Measurements from ENCODE around the gene NTN5. TPM values are rescaled to one million over a fixed set of nuclear protein-coding genes. Genes with fewer than 3 reads are reported as not detected.
"Not testable (repeated sequence)": the region's sequence is repeated elsewhere in the genome, so short reads cannot be mapped to it uniquely, and the experiment has no call there.

NTN5 gene
- total RNA-seq, 1 donor from 2014 or later = 0.98 TPM

DNA sequence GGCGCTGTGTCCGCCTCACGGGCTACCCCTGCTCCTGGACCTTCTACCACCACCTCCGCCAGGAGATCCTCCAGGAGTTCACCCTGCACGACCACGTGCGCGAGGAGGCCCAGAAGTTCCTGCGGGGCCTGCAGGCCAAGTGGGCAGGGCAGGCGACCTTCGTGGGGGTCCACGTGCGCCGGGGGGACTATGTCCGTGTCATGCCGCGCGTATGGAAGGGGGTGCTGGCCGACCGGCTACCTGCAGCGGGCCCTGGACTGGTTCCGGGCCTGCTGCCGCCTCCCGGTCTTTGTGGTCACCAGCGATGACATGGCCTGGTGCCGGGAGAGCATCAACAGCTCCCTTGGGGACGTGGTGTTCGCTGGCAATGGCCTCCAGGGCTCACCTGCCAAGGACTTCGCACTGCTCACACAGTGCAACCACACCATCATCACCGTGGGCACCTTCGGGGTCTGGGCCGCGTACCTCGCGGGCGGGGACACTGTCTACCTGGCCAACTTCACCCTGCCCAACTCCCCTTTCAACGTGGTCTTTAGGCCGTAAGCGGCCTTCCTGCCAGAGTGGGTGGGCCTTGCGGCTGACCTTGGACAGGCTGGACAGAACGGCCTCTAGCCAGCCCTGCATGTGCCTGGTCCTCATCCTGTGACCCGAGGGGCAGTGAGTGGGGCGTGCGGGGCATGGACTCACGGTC is 7.8 kb upstream of the NTN5 start:
- TF ChIP-seq POLR2AphosphoS5 (IDR thresholded peaks at IDR 0.05; ENCODE audit: insufficient read depth in 1 of 2, low read depth in 1 of 2) (no peak), POLR2A (IDR thresholded peaks at IDR 0.05) (no peak)
- TF ChIP-seq, protein P1, sequence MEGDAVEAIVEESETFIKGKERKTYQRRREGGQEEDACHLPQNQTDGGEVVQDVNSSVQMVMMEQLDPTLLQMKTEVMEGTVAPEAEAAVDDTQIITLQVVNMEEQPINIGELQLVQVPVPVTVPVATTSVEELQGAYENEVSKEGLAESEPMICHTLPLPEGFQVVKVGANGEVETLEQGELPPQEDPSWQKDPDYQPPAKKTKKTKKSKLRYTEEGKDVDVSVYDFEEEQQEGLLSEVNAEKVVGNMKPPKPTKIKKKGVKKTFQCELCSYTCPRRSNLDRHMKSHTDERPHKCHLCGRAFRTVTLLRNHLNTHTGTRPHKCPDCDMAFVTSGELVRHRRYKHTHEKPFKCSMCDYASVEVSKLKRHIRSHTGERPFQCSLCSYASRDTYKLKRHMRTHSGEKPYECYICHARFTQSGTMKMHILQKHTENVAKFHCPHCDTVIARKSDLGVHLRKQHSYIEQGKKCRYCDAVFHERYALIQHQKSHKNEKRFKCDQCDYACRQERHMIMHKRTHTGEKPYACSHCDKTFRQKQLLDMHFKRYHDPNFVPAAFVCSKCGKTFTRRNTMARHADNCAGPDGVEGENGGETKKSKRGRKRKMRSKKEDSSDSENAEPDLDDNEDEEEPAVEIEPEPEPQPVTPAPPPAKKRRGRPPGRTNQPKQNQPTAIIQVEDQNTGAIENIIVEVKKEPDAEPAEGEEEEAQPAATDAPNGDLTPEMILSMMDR (IDR thresholded peaks at IDR 0.05) = no peak
- Histone ChIP-seq H3K27me3 (no peaks in the 10 kb centered on the region), H3K27ac (no peak overlapping the region), H3K9me3 (no peaks in the 10 kb centered on the region), H3K4me1 (peaks cover 2% of the 10 kb centered on the region), H3K4me3 (no peak overlapping the region), H3K36me3 (no peaks in the 10 kb centered on the region)
- no peak for DNase-seq (ENCODE audit: extremely low spot score in 2 of 2)
- intact Hi-C loops (cut with DNase I) = no loop called here

DNA sequence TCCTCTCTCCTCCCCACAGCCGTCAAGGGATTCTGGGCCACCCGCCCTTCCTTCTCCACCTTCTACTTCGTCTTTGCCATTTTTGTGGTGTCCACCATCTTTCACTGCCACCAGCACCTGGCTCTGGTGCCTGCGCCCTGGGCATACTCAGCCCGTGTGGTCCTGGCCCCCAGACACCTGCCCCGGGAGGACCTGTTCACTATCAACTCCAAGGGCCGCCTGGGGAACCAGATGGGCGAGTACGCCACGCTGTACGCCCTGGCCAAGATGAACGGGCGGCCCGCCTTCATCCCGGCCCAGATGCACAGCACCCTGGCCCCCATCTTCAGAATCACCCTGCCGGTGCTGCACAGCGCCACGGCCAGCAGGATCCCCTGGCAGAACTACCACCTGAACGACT is 7.2 kb upstream of the NTN5 start:
- H3K36me3 ChIP-seq; intact Hi-C loops (cut with DNase I); H3K27ac ChIP-seq; H3K4me3 ChIP-seq; H3K9me3 ChIP-seq; H3K27me3 ChIP-seq; DNase-seq (ENCODE audit: extremely low spot score in 2 of 2); H3K4me1 ChIP-seq: not testable (repeated sequence)

DNA sequence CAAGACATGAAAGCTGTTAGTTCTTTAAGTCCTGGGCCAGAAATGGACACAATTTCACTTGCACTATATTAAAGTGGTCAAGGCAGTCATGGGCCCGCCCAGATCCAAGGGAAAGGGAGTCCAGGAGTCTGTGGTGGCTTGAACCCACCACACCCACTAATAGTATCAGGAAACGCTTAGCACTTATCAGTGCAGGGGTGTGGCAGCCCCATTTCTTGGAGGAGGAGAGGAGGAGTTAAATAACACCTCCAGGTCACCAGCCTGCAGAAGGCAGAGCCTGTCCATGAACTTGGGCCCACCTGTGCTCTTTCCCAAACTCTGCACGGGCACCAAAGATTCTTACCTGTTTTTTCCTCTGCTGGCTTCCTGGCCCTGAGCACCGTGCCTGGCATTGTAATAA is 5.4 kb upstream of the NTN5 start:
- H3K9me3 ChIP-seq = no peaks in the 10 kb centered on the region
- no peaks in the 10 kb centered on the region for H3K36me3 ChIP-seq
- no peak for DNase-seq (ENCODE audit: extremely low spot score in 2 of 2)
- H3K27me3 ChIP-seq = no peaks in the 10 kb centered on the region
- no peak overlapping the region for H3K27ac ChIP-seq
- no peak overlapping the region for H3K4me3 ChIP-seq
- intact Hi-C loops (cut with DNase I) = loop anchor here (10.0 kb wide), 1 partner anchor 57 kb away; no protein-coding TSS in a partner anchor
- H3K4me1 ChIP-seq = peaks cover 10% of the 10 kb centered on the region
- TF ChIP-seq POLR2A (IDR thresholded peaks at IDR 0.05) (no peak), POLR2AphosphoS5 (IDR thresholded peaks at IDR 0.05; ENCODE audit: insufficient read depth in 1 of 2, low read depth in 1 of 2) (no peak)
- TF ChIP-seq, protein P1 (IDR thresholded peaks at IDR 0.05) = no peak

DNA sequence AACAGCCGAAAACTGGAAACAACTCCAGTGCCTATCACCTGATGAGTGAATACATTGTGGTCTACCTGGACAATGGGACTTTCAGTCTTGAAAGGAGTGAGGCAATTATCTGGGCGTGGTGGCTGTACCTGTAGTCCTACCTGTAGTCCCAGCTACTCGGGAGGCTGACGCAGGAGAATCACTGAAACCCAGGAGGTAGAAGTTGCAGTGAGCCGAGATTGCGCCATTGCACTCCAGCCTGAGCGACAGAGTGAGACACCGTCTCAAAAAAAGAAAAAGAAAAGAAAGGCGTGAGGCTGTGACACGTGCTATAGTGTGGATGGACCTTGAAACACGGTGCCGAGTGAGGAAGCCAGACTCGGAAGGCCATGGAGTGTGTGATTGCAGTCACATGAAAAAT is 4.1 kb upstream of the NTN5 start:
- intact Hi-C loops (cut with DNase I) = loop anchor here (10.0 kb wide), 1 partner anchor 58 kb away; no protein-coding TSS in a partner anchor
- no peak for DNase-seq (ENCODE audit: extremely low spot score in 2 of 2)
- Histone ChIP-seq H3K4me3 (no peak overlapping the region), H3K27me3 (no peaks in the 10 kb centered on the region), H3K4me1 (peaks cover 10% of the 10 kb centered on the region), H3K27ac (no peak overlapping the region), H3K36me3 (no peaks in the 10 kb centered on the region), H3K9me3 (no peaks in the 10 kb centered on the region)
- TF ChIP-seq, protein P1 (IDR thresholded peaks at IDR 0.05) = no peak
- TF ChIP-seq POLR2AphosphoS5 (IDR thresholded peaks at IDR 0.05; ENCODE audit: insufficient read depth in 1 of 2, low read depth in 1 of 2) = no peak

DNA sequence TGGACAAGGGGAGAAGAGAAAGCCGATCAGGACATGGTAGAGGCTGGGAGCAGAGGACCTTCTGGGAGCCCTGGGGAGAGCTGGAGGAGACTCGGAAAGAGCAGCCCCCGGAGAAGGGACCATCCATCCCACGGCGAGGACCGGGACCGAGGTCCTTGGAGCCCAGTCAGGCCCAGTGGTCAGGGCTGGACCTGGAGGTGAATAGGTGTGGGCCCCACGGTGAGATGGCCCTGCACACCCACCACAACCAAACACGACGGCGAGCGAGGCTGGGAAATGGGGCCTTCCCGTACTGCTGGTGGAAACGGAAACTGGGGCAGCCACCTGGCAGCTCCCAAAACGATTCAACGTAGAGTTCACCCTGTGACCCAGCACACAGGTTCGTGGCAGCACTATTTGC is 3.7 kb upstream of the NTN5 start:
- Histone ChIP-seq H3K9me3 (no peaks in the 10 kb centered on the region), H3K4me3 (no peak overlapping the region), H3K36me3 (no peaks in the 10 kb centered on the region), H3K27ac (no peak overlapping the region), H3K4me1 (peaks cover 10% of the 10 kb centered on the region), H3K27me3 (no peaks in the 10 kb centered on the region)
- DNase-seq (ENCODE audit: extremely low spot score in 2 of 2) = no peak
- intact Hi-C loops (cut with DNase I) = loop anchor here (10.0 kb wide), 1 partner anchor 58 kb away; no protein-coding TSS in a partner anchor
- no peak for TF ChIP-seq POLR2AphosphoS5 (IDR thresholded peaks at IDR 0.05; ENCODE audit: insufficient read depth in 1 of 2, low read depth in 1 of 2)
- TF ChIP-seq, protein P1 (IDR thresholded peaks at IDR 0.05) = no peak
- no peak for TF ChIP-seq POLR2A (IDR thresholded peaks at IDR 0.05)

All from vagina (tissue), 2 donors.